Measurements from ENCODE around the gene ALPL. TPM values are rescaled to one million over a fixed set of nuclear protein-coding genes. Genes with fewer than 3 reads are reported as not detected.

The ALPL gene
- total and polyA plus RNA-seq, 10 donors: 19.5 to 222 (median 58.1) TPM

GRCh38 chr1:21574466-21575151 is 65.4 kb downstream of the ALPL start:
- peak; percentile 82 for DNase-seq
- Histone ChIP-seq H3K9me3 (peaks cover 0 to 6% (median 0%) of the 10 kb centered on the region in 8 donors), H3K27ac (peak overlapping the region in 7 of 8 donors; percentile 5 to 66 (median 51)), H3K27me3 (replicated peaks in 1 of 7) (peaks cover 0 to 36% (median 7%) of the 10 kb centered on the region in 7 donors), H3K36me3 (peaks cover 0 to 55% (median 0%) of the 10 kb centered on the region in 6 donors), H3K4me3 (no peak overlapping the region), H3K4me1 (peaks cover 0 to 19% (median 12%) of the 10 kb centered on the region in 6 donors)
- TF ChIP-seq POLR2A (IDR thresholded peaks at IDR 0.05) (no peak), CTCF (IDR thresholded peaks at IDR 0.05 in 8 of 11, conservative IDR thresholded peaks at IDR 0.05 in 3 of 11) (peak in 2 of 11 experiments; percentile 9), POLR2AphosphoS5 (IDR thresholded peaks at IDR 0.05) (peak in 2 of 3 donors; percentile 28 to 69)
- WGBS, 5 donors: 31 to 45% (median 34%) methylated on average over 14 to 31 of the region's 31 CpGs
- intact Hi-C loops (cut with DNase I; ENCODE audit: low total_unique reads): loop anchor here (10.0 kb wide), 1 partner anchor 60 kb away; no protein-coding TSS in a partner anchor

DNA sequence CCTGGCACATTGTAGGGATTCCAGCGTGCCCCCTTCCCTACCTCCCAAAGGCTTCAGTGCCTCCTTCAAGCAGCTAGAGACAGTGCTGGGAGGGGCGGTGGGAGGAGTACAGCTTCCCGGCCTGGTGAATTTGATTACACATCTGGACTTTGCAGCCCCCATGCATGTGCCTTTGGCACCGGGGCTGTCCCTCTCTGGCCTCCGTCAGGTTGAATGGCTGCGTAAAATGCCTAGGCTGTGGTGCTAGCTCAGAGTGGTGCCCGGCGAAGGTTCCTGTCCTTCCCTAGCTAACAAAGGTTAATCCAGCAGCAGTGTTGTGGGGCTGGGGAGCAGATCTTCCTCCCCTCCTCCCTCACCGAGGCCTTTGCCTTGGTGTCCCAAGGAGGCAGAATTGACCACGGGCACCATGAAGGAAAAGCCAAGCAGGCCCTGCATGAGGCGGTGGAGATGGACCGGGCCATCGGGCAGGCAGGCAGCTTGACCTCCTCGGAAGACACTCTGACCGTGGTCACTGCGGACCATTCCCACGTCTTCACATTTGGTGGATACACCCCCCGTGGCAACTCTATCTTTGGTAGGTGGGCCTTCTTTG is 66.2 kb downstream of the ALPL start:
- H3K4me1 ChIP-seq: peaks cover 0 to 17% (median 12%) of the 10 kb centered on the region in 6 donors
- 87 to 97% (median 92%) methylated on average over 18 of the region's 18 CpGs for WGBS, 5 donors
- intact Hi-C loops (cut with DNase I; ENCODE audit: low total_unique reads): loop anchor here (10.0 kb wide), 1 partner anchor 61 kb away; no protein-coding TSS in a partner anchor
- peaks cover 0 to 6% (median 0%) of the 10 kb centered on the region in 8 donors for H3K9me3 ChIP-seq
- TF ChIP-seq POLR2AphosphoS5 (IDR thresholded peaks at IDR 0.05) (peak in 1 of 3 donors; percentile 23), POLR2A (IDR thresholded peaks at IDR 0.05) (no peak), CTCF (IDR thresholded peaks at IDR 0.05 in 8 of 11, conservative IDR thresholded peaks at IDR 0.05 in 3 of 11) (no peak)
- H3K4me3 ChIP-seq: no peak overlapping the region
- H3K27ac ChIP-seq: peak overlapping the region in 2 of 8 donors; percentile 63 to 66
- peaks cover 0 to 46% (median 0%) of the 10 kb centered on the region in 6 donors for H3K36me3 ChIP-seq
- no peak for DNase-seq
- H3K27me3 ChIP-seq (replicated peaks in 1 of 7): peaks cover 0 to 36% (median 7%) of the 10 kb centered on the region in 7 donors

DNA sequence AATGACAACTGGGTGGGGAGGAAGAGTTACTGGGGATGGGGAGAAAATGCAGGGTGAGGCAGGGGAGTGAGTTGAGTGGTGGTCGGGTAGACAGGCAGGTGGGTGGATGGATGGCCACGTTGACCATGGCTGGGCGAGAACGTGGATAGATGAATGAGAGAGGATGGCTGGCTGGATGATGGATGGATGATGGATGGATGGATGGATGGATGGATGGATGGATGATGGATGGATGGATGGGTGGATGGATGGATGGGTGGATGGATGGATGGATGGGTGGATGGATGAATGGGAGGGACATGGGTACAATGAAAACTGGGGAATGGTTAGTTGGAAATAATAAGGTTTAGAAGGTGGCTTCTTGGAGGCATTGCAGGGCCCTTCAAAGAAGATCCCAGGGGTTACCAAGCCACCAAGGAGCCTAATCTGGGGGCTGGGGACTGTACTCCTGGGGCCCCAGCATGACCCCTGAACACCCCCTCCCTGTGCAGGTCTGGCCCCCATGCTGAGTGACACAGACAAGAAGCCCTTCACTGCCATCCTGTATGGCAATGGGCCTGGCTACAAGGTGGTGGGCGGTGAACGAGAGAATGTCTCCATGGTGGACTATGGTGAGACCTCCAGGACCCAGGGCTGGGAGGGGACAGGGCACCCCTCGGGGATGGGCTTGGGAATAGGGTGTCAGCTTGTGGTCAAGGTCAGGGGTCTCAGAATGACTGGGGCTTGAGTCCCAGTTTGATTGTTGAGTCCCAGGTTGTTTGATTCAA is 67.0 kb downstream of the ALPL start:
- no peak overlapping the region for H3K27ac ChIP-seq
- peaks cover 0 to 43% (median 7%) of the 10 kb centered on the region in 7 donors for H3K27me3 ChIP-seq (replicated peaks in 1 of 7)
- H3K4me1 ChIP-seq: peaks cover 0 to 17% (median 12%) of the 10 kb centered on the region in 6 donors
- peaks cover 0 to 38% (median 0%) of the 10 kb centered on the region in 6 donors for H3K36me3 ChIP-seq
- H3K4me3 ChIP-seq: no peak overlapping the region
- DNase-seq: no peak
- intact Hi-C loops (cut with DNase I; ENCODE audit: low total_unique reads): loop anchor here (10.0 kb wide), 1 partner anchor 61 kb away; no protein-coding TSS in a partner anchor
- 87 to 97% (median 94%) methylated on average over 7 of the region's 7 CpGs for WGBS, 5 donors
- TF ChIP-seq POLR2A (IDR thresholded peaks at IDR 0.05): no peak
- TF ChIP-seq CTCF (IDR thresholded peaks at IDR 0.05 in 8 of 11, conservative IDR thresholded peaks at IDR 0.05 in 3 of 11): no peak
- TF ChIP-seq POLR2AphosphoS5 (IDR thresholded peaks at IDR 0.05): no peak
- peaks cover 0 to 6% (median 0%) of the 10 kb centered on the region in 8 donors for H3K9me3 ChIP-seq
